HTERT RPE-1 (cell line): Measurements from ENCODE around the gene TM9SF3.
"Not testable (repeated sequence)": the region's sequence is repeated elsewhere in the genome, so short reads cannot be mapped to it uniquely, and the experiment has no call there.

Experiments used
- in situ Hi-C: fragments of 300-500 bp; cut with MboI; formaldehyde crosslinking; loops from 4 replicates; pipeline ENCODE4 v1.14.3; 2020; ENCODE audit warnings: low sequenced_read_pairs

The TM9SF3 gene

GRCh38 chr10:96606216-96606615, 19.4 kb upstream of the TM9SF3 start:
- in situ Hi-C loops, result no loop called here

- in situ Hi-C loops, result no loop called here
Measured at GRCh38 chr10:96600337-96600736, 13.5 kb upstream of the TM9SF3 start.

GRCh38 chr10:96598846-96599245, 12.0 kb upstream of the TM9SF3 start:
- in situ Hi-C loops, result no loop called here

GRCh38 chr10:96596422-96597407, 9.9 kb upstream of the TM9SF3 start:
- in situ Hi-C loops, result no loop called here

- in situ Hi-C loops, result no loop called here
Measured at GRCh38 chr10:96595741-96596140, 8.9 kb upstream of the TM9SF3 start.

GRCh38 chr10:96591946-96592345, 5.1 kb upstream of the TM9SF3 start:
- in situ Hi-C loops, result no loop called here

GRCh38 chr10:96588616-96589419, 2.0 kb upstream of the TM9SF3 start:
- in situ Hi-C loops, result no loop called here

GRCh38 chr10:96588060-96588554, 1.3 kb upstream of the TM9SF3 start:
- in situ Hi-C loops, result no loop called here

- in situ Hi-C loops, result no loop called here
Measured at GRCh38 chr10:96587264-96588059, 650 bp upstream of the TM9SF3 start.

GRCh38 chr10:96585736-96586418, 935 bp downstream of the TM9SF3 start:
- in situ Hi-C loops, result no loop called here

GRCh38 chr10:96584474-96584873, 2.3 kb downstream of the TM9SF3 start:
- in situ Hi-C loops, result no loop called here

- in situ Hi-C loops, result no loop called here
Measured at GRCh38 chr10:96584035-96584434, 2.8 kb downstream of the TM9SF3 start.

GRCh38 chr10:96579133-96579532, 7.7 kb downstream of the TM9SF3 start:
- in situ Hi-C loops, result no loop called here

GRCh38 chr10:96578633-96579032, 8.2 kb downstream of the TM9SF3 start:
- in situ Hi-C loops, result no loop called here

- in situ Hi-C loops, result no loop called here
Measured at GRCh38 chr10:96578022-96578421, 8.8 kb downstream of the TM9SF3 start.

- in situ Hi-C loops, result no loop called here
Measured at GRCh38 chr10:96577069-96577468, 9.7 kb downstream of the TM9SF3 start.

GRCh38 chr10:96576277-96576980, 10.4 kb downstream of the TM9SF3 start:
- in situ Hi-C loops, result no loop called here

GRCh38 chr10:96574564-96574963, 12.2 kb downstream of the TM9SF3 start:
- in situ Hi-C loops, result not testable (repeated sequence)

- in situ Hi-C loops, result no loop called here
Measured at GRCh38 chr10:96573036-96573435, 13.8 kb downstream of the TM9SF3 start.
